Activated CD4-positive, alpha-beta T cell treated with anti-CD3 and anti-CD28 coated beads, Interleukin-2, amount 50 U/mL, for 1 hour (primary cell): Measurements from ENCODE around the gene GJA1.
"Not testable (repeated sequence)": the region's sequence is repeated elsewhere in the genome, so short reads cannot be mapped to it uniquely, and the experiment has no call there.

ENCODE experiments used
- DNase-seq: peaks from one replicate; pipeline ENCODE4 v3.0.0-alpha.2; 2020

Gene GJA1

GRCh38 chr6:121437851-121438651 is 2.6 kb downstream of the GJA1 start:
- DNase-seq, result no peak

- no peak for DNase-seq
Measured at GRCh38 chr6:121438869-121439268, 3.4 kb downstream of the GJA1 start.

GRCh38 chr6:121439475-121439874 is 4.0 kb downstream of the GJA1 start:
- DNase-seq, result no peak

- no peak for DNase-seq
Measured at GRCh38 chr6:121439926-121440325, 4.5 kb downstream of the GJA1 start.

- DNase-seq, result no peak
Measured at GRCh38 chr6:121441477-121441876, 6.0 kb downstream of the GJA1 start.

GRCh38 chr6:121442576-121442975 is 7.1 kb downstream of the GJA1 start:
- no peak for DNase-seq

GRCh38 chr6:121443971-121444541 is 8.6 kb downstream of the GJA1 start:
- no peak for DNase-seq

- DNase-seq, result not testable (repeated sequence)
Measured at GRCh38 chr6:121446705-121447104, 11.3 kb downstream of the GJA1 start.

GRCh38 chr6:121447746-121448145 is 12.3 kb downstream of the GJA1 start:
- DNase-seq, result not testable (repeated sequence)

GRCh38 chr6:121448528-121448927 is 13.1 kb downstream of the GJA1 start:
- DNase-seq, result not testable (repeated sequence)

- DNase-seq, result no peak
Measured at GRCh38 chr6:121449331-121449730, 13.9 kb downstream of the GJA1 start.

- no peak for DNase-seq
Measured at GRCh38 chr6:121450242-121450641, 14.8 kb downstream of the GJA1 start.

- DNase-seq, result no peak
Measured at GRCh38 chr6:121451250-121451649, 15.8 kb downstream of the GJA1 start.

- DNase-seq, result no peak
Measured at GRCh38 chr6:121453191-121453590, 17.7 kb downstream of the GJA1 start.

GRCh38 chr6:121460170-121460569 is 24.7 kb downstream of the GJA1 start:
- DNase-seq, result no peak

GRCh38 chr6:121463087-121463486 is 27.6 kb downstream of the GJA1 start:
- no peak for DNase-seq

- no peak for DNase-seq
Measured at GRCh38 chr6:121465101-121465500, 29.7 kb downstream of the GJA1 start.

- DNase-seq, result no peak
Measured at GRCh38 chr6:121479486-121480098, 44.1 kb downstream of the GJA1 start.

- DNase-seq, result no peak
Measured at GRCh38 chr6:121480099-121480713, 44.8 kb downstream of the GJA1 start.

GRCh38 chr6:121482004-121482693 is 46.7 kb downstream of the GJA1 start:
- DNase-seq, result no peak

- no peak for DNase-seq
Measured at GRCh38 chr6:121482751-121483150, 47.3 kb downstream of the GJA1 start.

GRCh38 chr6:121485359-121485811 is 49.9 kb downstream of the GJA1 start:
- no peak for DNase-seq

GRCh38 chr6:121491576-121491975 is 56.1 kb downstream of the GJA1 start:
- no peak for DNase-seq
